ENCODE data around the gene DBP.

DNA sequence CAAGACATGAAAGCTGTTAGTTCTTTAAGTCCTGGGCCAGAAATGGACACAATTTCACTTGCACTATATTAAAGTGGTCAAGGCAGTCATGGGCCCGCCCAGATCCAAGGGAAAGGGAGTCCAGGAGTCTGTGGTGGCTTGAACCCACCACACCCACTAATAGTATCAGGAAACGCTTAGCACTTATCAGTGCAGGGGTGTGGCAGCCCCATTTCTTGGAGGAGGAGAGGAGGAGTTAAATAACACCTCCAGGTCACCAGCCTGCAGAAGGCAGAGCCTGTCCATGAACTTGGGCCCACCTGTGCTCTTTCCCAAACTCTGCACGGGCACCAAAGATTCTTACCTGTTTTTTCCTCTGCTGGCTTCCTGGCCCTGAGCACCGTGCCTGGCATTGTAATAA is 41.0 kb upstream of the DBP start:
- no peak for TF ChIP-seq EZH2phosphoT487 (IDR thresholded peaks at IDR 0.05; ENCODE audit: borderline replicate concordance, low read length)
- TF ChIP-seq, protein P1, sequence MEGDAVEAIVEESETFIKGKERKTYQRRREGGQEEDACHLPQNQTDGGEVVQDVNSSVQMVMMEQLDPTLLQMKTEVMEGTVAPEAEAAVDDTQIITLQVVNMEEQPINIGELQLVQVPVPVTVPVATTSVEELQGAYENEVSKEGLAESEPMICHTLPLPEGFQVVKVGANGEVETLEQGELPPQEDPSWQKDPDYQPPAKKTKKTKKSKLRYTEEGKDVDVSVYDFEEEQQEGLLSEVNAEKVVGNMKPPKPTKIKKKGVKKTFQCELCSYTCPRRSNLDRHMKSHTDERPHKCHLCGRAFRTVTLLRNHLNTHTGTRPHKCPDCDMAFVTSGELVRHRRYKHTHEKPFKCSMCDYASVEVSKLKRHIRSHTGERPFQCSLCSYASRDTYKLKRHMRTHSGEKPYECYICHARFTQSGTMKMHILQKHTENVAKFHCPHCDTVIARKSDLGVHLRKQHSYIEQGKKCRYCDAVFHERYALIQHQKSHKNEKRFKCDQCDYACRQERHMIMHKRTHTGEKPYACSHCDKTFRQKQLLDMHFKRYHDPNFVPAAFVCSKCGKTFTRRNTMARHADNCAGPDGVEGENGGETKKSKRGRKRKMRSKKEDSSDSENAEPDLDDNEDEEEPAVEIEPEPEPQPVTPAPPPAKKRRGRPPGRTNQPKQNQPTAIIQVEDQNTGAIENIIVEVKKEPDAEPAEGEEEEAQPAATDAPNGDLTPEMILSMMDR (IDR thresholded peaks at IDR 0.05; ENCODE audit: low read depth, low read length, poor library complexity, severe bottlenecking): no peak
